Astrocyte of the cerebellum (primary cell): ENCODE results near the gene TBC1D22A.
A peak's percentile ranks its signal among the peaks of the same experiment; 100 is the strongest.

ENCODE experiments used
- DNase-seq: peaks from one replicate; pipeline ENCODE4 v3.0.0-alpha.2; 2011; ENCODE audit warnings: low read depth
- H3K4me3 ChIP-seq: 2 replicates; pipeline ENCODE4 v1.5.1; 2011; ENCODE audit warnings: mild to moderate bottlenecking, low read depth, low read length, moderate library complexity
- in situ Hi-C: cut with HindIII; loops from 2 replicates; pipeline ENCODE4 v1.10.0; 2017; ENCODE audit warnings: low sequenced_read_pairs
- TF ChIP-seq, protein P1 (sequence below): IDR thresholded peaks from 2 replicates; pipeline ENCODE4 v1.5.1; 2012; ENCODE audit warnings: low read length, low read depth, moderate library complexity, mild to moderate bottlenecking; ENCODE audit errors: missing control alignments

Gene TBC1D22A

DNA sequence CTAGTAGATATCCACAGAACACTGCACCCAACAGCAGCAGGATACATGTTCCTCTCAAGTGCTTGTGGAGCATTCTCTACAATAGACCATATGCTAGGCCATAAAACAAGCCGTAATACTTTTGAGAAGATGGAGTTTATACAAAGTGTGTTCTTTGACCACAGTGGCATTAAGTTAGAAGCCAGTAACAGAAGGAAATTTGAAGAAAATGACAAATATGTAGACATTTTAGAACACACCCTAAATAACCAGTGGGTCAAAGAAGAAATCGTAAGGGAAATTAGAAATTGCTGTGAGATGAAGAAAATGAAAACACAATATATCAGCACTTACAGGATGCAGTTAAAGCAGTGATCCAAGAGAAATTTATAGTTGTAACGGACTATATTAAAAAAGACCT lies 163.4 kb downstream of the TBC1D22A start:
- no peak for DNase-seq
- TF ChIP-seq, protein P1, sequence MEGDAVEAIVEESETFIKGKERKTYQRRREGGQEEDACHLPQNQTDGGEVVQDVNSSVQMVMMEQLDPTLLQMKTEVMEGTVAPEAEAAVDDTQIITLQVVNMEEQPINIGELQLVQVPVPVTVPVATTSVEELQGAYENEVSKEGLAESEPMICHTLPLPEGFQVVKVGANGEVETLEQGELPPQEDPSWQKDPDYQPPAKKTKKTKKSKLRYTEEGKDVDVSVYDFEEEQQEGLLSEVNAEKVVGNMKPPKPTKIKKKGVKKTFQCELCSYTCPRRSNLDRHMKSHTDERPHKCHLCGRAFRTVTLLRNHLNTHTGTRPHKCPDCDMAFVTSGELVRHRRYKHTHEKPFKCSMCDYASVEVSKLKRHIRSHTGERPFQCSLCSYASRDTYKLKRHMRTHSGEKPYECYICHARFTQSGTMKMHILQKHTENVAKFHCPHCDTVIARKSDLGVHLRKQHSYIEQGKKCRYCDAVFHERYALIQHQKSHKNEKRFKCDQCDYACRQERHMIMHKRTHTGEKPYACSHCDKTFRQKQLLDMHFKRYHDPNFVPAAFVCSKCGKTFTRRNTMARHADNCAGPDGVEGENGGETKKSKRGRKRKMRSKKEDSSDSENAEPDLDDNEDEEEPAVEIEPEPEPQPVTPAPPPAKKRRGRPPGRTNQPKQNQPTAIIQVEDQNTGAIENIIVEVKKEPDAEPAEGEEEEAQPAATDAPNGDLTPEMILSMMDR: no peak
- H3K4me3 ChIP-seq: no peak overlapping the region
- in situ Hi-C loops: no loop called here

DNA sequence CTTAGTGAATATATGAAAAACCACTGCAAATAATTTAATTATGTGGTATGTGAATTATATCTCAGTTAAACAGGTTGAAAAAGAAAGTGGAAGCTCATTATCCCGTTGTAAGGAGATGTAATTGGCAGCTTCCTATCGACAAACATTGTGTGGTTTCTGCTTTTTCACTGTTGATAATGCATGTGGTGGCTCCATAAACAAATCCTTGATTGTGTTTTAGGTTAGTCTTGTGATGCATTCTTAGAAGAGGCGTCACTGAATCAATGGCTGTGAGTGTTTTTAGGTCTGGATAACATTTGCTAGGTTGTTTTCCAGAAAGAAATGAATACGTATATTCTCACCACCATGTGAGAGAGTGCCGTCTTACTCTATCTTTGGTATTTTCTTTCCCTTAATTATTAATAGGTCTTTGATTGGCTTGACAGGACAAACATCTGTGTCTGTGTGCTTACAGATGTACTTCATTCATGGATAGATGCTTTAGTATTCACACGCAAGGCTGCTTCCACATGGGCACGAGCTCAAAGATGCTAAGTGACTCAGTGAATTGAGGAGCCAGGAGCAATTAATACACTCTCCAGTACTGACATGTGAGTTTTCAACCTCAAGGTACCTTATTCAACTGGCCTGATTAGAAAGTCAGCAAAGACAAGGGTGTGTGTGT lies 166.7 kb downstream of the TBC1D22A start:
- TF ChIP-seq, protein P1: no peak
- in situ Hi-C loops: no loop called here
- DNase-seq: no peak
- H3K4me3 ChIP-seq: no peak overlapping the region

DNA sequence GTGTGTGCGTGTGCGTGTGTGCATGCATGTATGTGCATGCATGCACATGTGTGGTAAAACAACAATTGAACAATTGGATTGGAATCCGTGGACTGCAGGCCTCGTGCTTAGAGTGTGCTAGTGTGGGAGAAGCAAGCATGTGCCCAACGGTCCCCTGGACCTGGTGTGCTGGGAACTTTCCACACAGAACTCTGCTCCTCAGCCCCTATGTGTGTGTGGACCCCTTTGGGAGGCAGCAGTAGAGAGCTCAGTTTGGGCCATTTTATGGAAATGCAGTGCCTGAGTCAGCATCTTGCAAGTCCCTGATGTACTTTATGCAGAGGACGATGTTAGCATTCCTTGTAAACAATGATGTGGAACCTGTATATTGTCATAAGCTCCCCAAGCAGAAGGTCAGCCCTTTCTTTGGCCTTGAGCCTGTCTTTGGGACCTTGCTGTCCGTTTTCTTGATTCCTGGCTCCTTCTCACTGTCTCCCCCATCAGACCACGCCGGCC lies 167.3 kb downstream of the TBC1D22A start:
- no peak overlapping the region for H3K4me3 ChIP-seq
- no peak for DNase-seq
- TF ChIP-seq, protein P1: no peak
- in situ Hi-C loops: no loop called here

DNA sequence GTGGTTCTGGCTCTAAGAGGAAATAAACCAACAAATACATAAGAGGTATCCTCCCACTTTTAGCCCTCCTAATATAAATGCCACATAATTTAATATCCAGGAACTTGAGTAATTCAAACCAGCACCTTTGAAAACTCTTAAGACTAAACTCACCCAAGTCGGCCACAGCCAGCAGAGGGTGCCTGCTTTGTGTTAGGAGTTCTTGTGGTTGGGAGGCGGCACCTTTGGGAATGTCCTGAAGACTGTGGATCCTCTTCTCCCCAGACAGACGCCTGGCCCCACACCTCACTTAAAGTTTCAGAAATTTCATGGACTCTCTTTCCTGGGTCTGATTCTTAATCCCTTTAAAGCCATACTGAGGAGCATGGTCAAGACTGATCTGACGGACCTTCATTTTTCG lies 169.0 kb downstream of the TBC1D22A start:
- in situ Hi-C loops: no loop called here

DNA sequence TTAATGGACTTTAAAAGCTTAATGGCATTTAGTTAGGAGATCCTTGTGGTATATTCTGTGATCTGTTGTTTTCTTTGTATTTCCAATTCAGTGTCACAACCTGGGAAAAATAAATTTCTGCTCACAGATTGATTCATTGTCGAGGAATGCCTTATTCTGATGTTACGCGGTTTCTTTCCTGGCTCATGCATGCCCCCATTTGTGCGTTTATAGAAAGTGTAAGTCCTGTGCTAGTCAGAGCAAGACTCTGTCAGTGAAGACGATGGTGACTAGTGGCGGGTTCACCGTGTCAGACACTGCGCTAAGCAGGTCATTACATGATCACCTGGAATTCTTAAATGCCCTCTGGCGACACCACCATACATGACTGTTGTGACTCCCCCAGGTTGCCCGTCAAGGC lies 169.4 kb downstream of the TBC1D22A start:
- in situ Hi-C loops: no loop called here
- peak; percentile 18 for DNase-seq
- H3K4me3 ChIP-seq: no peak overlapping the region
- TF ChIP-seq, protein P1: no peak

More for the DNA sequence above, 169.0 kb downstream of the TBC1D22A start:
- H3K4me3 ChIP-seq: no peak overlapping the region
- TF ChIP-seq, protein P1: peak; percentile 28
- DNase-seq: no peak

DNA sequence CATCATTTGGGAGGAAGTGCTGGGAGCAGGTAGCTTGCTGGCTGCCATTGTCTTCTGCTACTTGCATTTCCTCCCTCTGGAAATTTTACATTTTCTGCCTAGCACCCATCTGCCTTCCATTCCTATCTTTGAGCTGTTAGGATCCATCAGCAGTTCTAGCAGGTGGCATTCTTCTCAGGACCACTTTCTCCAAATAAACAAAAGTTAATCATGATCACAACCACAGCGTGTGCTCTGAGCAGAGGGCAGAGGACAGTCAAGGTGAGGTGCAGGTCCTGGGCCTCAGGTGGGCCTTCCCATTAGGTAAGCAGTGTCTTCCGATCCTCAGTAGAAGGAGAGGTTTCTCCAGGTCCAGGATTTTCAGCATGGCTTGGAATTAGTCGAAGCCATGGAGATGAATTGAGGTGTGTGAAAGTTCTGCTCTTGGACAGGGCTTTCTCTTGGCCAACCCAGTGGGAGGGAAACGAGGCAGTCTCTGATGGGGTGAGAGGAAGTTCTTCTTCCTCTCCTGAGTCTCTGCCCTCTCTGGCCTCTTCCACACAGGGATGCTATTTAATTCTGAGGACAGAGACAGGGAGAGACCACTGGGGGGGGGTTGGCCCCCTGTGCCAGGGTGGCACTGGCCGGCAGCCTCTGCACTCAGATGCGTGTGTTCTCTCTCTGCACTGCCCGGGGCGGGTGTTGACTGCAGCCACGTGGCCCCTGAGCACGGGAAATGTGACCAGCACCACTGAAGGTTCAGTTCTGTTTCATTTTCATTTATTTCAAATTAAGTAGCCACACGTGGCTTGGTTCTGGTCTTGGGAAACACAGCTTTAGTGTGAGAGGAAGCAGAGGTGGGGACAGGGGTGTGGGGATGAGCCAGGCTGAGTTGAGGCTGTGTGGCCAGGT lies 170.8 kb downstream of the TBC1D22A start:
- in situ Hi-C loops: no loop called here
- no peak for DNase-seq
- TF ChIP-seq, protein P1: no peak
- H3K4me3 ChIP-seq: no peak overlapping the region
